ENCODE measurements around the gene NLRP14.
A peak's percentile ranks its signal among the peaks of the same experiment; 100 is the strongest.

NLRP14 gene

GRCh38 chr11:7050191-7050590 lies 29.9 kb downstream of the NLRP14 start:
- no peak for DNase-seq (ENCODE audit: low read depth, low spot score)

DNA sequence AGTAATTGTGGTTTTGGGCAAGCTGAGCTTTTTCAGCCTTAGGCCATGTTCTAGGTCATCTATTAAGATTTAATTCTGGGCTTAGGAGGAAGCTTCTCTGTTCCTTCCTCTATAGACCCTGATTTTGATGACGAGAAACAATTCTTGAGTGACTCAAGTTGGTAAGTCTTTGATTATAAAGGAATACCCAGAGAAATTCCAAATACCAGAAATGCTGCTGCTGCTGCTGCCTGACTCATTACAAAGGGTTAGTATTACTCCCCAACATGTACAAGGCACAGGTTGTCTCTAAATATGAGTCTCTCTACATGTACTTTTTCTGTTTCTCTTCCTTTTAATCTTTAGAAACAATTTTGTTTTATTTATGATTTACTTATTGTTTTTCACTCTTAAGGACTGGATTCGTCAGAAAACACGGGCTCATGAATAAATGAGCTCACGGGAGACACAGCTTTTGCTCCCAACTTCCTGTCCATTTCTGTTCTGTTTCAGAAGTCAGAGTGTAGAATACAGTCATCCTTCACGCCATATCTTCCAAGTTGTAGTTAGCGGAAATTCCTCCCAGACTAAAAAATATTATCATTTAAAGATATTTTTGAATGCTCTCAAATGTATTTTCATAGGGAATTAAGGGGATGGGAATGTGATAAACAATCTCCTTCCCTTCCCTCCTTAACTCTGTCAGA lies 36.7 kb downstream of the NLRP14 start:
- DNase-seq (ENCODE audit: low read depth, low spot score): no peak

GRCh38 chr11:7057641-7058040 lies 37.4 kb downstream of the NLRP14 start:
- no peak for DNase-seq (ENCODE audit: low read depth, low spot score)

DNA sequence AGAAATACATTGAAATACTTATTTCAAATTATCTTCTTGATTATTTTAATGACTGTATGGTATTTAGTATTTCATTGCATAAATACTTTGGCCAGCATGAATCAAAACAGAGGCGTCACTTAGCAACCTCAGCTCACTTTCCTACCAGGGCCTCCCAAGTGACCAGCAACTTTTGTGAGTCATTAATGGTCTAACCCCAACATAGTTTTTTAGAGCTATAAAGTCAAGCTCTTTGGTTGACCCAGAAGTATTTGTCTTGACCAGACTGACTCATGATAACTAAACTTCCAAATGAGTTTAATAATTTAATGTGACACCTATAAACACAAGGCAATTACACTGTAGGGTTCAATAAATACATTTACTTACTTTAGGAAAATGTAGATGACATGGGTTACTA lies 40.6 kb downstream of the NLRP14 start:
- no peak for DNase-seq (ENCODE audit: low read depth, low spot score)

DNA sequence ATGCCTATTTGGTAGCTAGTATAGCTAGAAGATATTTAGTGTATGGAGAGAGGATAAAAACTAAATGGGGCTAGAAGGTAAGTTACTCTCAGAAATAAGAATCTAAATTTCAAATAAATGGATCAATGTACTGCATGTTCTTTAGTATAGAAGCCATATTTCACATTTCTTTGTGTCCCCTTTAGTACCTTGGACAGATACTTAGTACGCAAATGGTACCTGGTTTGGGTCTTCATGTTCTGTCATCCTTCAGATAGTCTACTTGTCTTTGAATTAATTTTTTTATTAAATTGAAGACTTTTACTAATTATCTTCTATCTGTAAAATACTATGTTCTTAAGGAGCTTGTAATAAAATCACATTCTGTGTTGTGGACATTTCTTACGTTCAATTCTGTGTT lies 42.3 kb downstream of the NLRP14 start:
- no peak for DNase-seq (ENCODE audit: low read depth, low spot score)

DNA sequence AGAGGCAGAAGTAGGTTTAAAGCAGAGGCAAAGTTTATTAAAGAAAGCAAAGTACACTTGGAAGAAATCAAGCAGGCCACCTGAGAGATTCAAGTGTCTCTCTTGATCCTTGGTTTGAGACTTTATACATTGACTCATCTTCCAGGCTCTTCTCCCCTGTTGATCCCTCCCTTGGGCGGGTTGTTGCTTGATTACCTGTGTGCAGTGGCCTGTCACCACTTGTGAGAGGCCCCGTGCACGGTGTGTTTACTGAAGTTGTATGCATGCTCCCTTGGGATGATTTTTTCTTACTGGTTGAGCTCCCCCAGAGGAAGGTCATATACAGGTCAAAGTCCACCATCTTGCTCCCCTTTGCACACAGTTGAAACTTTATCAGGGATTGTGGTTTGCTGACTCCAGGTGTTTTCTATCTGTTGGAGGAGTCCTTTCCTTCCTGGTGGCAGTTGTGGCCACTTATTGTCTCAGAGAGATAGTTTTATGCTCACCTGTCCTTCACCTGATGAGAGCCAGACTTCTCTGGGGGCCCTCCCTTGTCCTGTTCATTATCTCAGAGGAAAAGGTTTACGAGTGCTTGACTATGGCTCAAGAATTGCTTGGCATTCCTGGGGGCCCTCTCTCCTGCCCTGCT lies 52.2 kb downstream of the NLRP14 start:
- DNase-seq (ENCODE audit: low read depth, low spot score): no peak

GRCh38 chr11:7077101-7077500 lies 56.8 kb downstream of the NLRP14 start:
- no peak for DNase-seq (ENCODE audit: low read depth, low spot score)

DNA sequence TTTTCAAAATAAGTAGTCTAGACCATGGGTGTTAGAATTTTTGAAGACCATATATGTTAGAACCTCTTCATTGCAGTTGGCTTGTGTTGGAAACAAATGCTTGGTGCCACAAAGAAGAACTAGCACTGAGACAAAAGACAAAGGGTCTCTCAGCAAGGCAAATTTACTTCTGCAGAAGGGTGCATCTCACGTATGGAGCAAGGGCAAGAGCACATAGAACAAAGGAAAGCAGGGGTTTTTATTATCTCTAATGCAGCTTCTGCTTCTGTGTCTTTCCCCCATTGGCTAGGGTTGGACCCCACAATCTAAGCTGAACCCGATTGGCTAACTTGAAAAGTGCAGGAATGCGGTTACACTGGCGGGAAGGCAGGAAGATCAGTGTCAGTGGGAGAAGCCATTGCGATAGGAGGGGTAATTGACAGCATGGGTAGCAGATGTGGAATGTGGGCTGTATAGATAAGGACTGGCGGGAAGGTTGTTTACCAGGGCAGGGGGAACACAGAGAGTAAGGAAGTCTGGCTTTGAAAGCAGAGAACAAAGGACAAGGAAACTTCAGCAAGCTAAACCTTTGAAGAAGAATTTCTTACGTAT lies 59.4 kb downstream of the NLRP14 start:
- DNase-seq (ENCODE audit: low read depth, low spot score): no peak

DNA sequence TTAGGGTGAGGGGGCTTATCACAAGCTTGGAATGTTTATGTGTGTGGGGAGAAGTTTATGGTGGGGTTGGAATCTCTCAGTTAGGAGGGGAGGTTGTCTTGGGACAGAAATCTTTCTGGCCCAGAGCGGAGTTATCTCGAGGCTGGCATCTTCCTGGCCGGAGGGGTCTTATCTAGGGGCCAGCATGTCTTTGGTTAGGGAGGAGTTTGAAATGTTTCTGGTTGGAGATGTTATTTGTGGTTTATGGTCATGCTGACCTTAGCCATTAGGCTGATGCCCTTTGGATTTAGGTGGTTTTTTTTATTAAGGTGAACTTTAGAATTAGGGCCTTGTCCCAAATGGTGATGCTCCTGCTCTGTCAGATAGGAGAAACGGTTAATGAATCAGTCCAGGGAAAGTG lies 60.6 kb downstream of the NLRP14 start:
- no peak for DNase-seq (ENCODE audit: low read depth, low spot score)

GRCh38 chr11:7081441-7081840 lies 61.2 kb downstream of the NLRP14 start:
- no peak for DNase-seq (ENCODE audit: low read depth, low spot score)

GRCh38 chr11:7088921-7089320 lies 68.6 kb downstream of the NLRP14 start, which contains the start of gene RBMXL2:
TSS of gene RBMXL2 (plus strand) at chr11:7088998. CDS start at chr11:7089121, 123 bp downstream.
- no peak for DNase-seq (ENCODE audit: low read depth, low spot score)

DNA sequence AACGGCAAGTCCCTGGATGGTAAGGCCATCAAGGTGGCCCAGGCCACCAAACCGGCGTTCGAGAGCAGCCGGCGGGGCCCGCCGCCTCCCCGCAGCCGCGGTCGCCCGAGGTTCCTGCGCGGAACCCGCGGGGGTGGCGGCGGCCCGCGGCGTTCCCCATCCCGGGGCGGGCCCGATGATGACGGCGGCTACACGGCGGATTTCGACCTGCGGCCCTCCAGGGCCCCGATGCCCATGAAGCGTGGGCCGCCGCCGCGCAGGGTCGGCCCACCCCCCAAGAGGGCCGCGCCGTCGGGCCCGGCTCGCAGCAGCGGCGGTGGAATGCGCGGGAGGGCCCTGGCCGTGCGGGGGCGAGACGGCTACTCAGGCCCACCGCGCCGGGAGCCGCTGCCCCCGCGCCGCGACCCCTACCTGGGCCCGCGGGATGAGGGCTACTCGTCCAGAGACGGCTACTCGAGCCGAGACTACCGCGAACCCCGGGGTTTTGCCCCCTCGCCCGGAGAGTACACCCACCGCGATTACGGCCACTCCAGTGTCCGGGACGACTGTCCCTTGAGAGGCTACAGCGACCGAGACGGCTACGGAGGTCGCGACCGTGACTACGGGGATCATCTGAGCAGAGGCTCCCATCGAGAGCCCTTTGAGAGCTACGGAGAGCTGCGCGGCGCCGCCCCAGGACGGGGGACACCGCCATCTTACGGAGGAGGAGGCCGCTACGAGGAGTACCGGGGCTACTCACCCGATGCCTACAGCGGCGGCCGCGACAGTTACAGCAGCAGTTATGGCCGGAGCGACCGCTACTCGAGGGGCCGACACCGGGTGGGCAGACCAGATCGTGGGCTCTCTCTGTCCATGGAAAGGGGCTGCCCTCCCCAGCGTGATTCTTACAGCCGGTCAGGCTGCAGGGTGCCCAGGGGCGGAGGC lies 69.3 kb downstream of the NLRP14 start:
- no peak for DNase-seq (ENCODE audit: low read depth, low spot score)

GRCh38 chr11:7098235-7098832 lies 78.1 kb downstream of the NLRP14 start:
- DNase-seq (ENCODE audit: low read depth, low spot score): peak; percentile 20

- no peak for DNase-seq (ENCODE audit: low read depth, low spot score)
Measured at GRCh38 chr11:7115780-7116179, 95.5 kb downstream of the NLRP14 start.

- no peak for DNase-seq (ENCODE audit: low read depth, low spot score)
Measured at GRCh38 chr11:7116370-7116769, 96.1 kb downstream of the NLRP14 start.

Data from smooth muscle cell of the brain vasculature (primary cell).